ENCODE measurements around the gene NFAM1.

GRCh38 chr22:42380769-42381551, 51.2 kb downstream of the NFAM1 start:
- TF ChIP-seq CTCF (IDR thresholded peaks at IDR 0.05) (no peak), MAX (IDR thresholded peaks at IDR 0.05; ENCODE audit: low read depth) (no peak), EP300 (IDR thresholded peaks at IDR 0.05; ENCODE audit: borderline replicate concordance in 1 of 2, low read depth in 1 of 2, low read length in 1 of 2) (no peak), SIN3A (IDR thresholded peaks at IDR 0.05; ENCODE audit: borderline replicate concordance, low read depth, low read length) (no peak), NFIC (IDR thresholded peaks at IDR 0.05; ENCODE audit: borderline replicate concordance) (no peak), RFX5 (IDR thresholded peaks at IDR 0.05; ENCODE audit: low read length) (no peak), RCOR1 (IDR thresholded peaks at IDR 0.05; ENCODE audit: low read length) (no peak), MXI1 (IDR thresholded peaks at IDR 0.05; ENCODE audit: low read depth, low read length) (no peak), USF1 (IDR thresholded peaks at IDR 0.05; ENCODE audit: borderline replicate concordance, low read depth) (no peak), USF2 (IDR thresholded peaks at IDR 0.05; ENCODE audit: borderline replicate concordance, low read depth, low read length) (no peak), JUND (IDR thresholded peaks at IDR 0.05) (no peak), RAD21 (IDR thresholded peaks at IDR 0.05; ENCODE audit: low read length) (no peak)

Measured in SK-N-SH (cell line).